ENCODE data around the gene PLCB1.
"Not testable (repeated sequence)": the region's sequence is repeated elsewhere in the genome, so short reads cannot be mapped to it uniquely, and the experiment has no call there.

Gene PLCB1

DNA sequence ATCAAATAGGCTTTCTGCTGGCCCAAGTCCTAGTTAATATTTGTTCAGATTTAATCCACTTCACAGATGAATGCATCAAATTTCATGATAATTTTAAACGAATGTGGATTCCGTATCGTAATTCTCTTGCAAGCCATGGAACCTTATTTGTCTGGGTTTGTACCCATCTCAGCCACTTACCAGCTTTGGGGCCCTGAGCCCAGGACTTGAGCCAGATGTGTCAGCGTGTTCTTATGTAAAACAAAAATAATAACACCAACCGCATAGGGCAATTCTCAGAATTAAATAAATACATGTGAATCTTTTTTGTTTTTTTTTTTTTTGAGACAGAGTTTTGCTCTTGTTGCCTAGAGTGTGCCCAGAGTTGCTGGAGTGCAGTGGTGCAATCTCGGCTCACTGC lies 654.3 kb downstream of the PLCB1 start:
- DNase-seq (ENCODE audit: low read depth in 2 of 2) = no peak

DNA sequence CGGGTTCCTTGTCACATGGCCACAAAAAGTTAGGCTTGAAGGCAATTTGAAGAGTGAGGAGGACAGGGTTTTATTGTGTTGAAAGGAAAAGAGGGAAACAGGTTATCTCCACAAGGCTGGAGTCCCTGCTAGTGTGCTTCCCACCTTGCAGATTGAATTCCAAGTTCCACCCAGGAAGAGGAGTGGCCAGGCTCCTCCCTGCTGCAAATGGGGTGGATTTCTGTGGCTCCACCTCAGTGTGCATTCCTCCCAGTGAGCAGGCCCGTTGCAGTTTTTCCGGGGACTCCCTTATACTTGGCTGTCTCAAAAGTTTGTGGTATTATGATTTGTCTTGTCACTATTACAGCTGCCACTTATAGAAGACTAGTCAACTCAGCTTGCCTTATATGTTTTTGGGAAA lies 655.0 kb downstream of the PLCB1 start:
- no peak for DNase-seq (ENCODE audit: low read depth in 2 of 2)

DNA sequence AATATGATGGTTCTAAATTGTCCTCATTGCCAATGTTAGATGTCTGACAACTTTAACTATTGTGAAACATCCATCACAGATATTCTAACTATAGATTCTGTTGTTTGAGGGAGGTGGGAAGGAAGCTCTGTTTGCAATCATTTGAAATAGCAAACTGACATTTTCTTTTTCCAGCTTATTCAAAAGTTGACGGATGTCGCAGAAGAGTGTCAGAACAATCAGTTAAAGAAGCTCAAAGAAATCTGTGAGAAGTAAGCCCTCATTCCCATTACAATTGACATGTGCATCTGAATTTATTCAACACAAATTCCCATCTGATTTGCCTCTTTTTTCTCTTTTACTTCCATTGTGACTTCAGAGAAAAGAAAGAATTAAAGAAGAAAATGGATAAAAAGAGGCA lies 656.2 kb downstream of the PLCB1 start:
- DNase-seq (ENCODE audit: low read depth in 2 of 2) = no peak

DNA sequence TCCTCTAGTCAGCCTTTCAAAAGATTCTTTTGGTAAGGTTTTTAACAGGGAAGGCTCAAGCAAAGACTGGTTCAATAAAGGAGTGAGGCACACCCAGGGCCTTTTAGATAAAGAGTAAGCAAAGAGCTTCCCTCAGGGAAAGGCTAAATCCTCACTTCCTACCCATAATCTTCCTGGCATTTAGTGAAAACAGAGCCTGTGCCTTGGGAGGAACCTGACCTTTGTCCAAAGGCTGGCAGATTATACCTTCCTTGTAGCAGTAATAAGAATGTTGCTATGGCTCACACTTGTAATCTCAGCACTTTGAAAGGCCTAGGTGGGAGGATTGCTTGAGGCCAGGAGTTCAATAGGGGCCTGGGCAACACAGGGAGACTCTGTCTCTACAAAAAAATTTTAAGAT lies 656.8 kb downstream of the PLCB1 start:
- no peak for DNase-seq (ENCODE audit: low read depth in 2 of 2)

DNA sequence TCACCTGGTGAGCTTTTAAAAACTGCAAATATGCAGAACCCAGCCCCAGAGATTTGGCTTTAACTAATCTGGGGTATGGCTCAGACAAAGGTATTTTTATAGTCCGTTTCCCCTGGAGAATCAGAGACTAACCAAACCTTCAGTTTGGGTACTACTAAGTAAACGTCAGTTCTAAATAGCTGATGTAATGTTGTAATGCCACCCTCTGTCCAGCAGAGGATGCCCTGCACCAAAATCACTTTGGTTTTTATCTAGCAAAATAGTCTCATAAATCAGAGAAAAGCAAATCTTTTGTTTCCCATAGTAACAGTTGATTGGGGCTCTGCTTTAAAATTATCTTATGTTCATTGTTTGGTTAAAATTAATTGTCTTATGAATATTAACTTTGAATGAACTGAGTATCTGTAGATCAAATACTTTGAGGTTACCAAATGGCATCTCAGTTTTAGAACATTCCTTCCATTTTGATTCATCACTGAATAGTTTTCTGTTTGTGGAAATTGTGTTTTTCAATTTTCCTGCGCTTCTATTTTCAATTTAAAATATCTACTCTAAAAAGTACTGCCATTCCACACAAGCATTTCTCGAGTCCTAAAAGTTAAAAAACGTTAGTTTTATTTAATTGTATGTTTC lies 658.5 kb downstream of the PLCB1 start:
- no peak for DNase-seq (ENCODE audit: low read depth in 2 of 2)

DNA sequence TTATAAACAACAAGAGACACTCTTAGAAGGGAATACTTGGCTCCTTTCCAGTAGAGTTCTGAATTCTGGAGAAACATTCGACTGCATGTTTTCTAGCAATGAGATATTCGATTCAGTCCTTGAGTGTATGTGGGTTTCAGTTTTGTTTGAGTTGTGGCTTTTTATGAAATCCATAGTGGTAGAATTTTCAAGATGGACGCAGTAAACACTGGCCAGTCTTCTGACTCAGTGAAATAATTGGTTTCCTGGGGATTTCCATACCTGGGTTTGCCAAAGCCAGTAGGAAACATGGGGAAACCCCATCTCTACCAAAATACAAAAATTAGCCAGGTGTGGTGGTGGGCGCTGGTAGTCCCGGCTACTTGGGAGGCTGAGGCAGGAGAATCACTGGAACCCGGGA lies 663.3 kb downstream of the PLCB1 start:
- DNase-seq (ENCODE audit: low read depth in 2 of 2) = no peak

- DNase-seq (ENCODE audit: low read depth in 2 of 2) = no peak
Measured at GRCh38 chr20:8796088-8796660, 664.1 kb downstream of the PLCB1 start.

GRCh38 chr20:8798505-8798904 lies 666.4 kb downstream of the PLCB1 start:
- no peak for DNase-seq (ENCODE audit: low read depth in 2 of 2)

DNA sequence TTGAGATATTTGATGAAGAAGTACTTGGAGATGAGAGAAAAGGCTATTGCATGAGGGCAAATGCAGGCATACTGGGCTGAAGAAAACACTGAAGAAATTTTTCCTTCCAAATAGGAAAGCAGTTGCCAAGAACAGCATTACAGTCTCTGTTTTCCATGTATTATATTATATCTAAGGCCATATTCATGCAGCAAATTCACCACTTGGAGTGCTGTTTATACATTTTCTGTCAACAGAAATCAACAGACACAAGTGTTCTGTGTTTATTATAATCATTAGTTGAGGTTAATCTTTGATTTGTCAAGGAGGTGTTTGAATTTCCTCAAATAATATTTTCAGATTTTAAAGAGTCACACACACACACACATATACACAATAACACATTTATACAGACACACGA lies 668.0 kb downstream of the PLCB1 start:
- DNase-seq (ENCODE audit: low read depth in 2 of 2) = no peak

GRCh38 chr20:8801686-8802085 lies 669.6 kb downstream of the PLCB1 start:
- no peak for DNase-seq (ENCODE audit: low read depth in 2 of 2)

- no peak for DNase-seq (ENCODE audit: low read depth in 2 of 2)
Measured at GRCh38 chr20:8803065-8803464, 671.0 kb downstream of the PLCB1 start.

DNA sequence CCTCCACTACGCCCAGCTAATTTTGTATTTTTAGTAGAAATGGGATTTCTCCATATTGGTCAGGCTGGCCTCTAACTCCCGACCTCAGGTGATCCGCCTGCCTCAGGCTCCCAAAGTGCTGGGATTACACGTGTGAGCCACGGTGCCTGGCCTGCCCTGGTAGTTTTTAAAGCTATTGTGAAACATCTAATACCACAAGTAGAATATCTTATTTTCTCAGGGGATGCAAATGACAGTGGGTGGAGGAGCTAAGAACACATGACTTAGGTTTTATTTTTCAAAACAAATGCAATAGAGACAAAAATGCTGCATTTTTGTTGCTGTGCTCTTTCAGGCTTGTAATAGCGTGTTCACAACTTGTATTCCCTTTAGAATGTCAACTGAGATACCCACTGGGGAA lies 671.9 kb downstream of the PLCB1 start:
- no peak for DNase-seq (ENCODE audit: low read depth in 2 of 2)

DNA sequence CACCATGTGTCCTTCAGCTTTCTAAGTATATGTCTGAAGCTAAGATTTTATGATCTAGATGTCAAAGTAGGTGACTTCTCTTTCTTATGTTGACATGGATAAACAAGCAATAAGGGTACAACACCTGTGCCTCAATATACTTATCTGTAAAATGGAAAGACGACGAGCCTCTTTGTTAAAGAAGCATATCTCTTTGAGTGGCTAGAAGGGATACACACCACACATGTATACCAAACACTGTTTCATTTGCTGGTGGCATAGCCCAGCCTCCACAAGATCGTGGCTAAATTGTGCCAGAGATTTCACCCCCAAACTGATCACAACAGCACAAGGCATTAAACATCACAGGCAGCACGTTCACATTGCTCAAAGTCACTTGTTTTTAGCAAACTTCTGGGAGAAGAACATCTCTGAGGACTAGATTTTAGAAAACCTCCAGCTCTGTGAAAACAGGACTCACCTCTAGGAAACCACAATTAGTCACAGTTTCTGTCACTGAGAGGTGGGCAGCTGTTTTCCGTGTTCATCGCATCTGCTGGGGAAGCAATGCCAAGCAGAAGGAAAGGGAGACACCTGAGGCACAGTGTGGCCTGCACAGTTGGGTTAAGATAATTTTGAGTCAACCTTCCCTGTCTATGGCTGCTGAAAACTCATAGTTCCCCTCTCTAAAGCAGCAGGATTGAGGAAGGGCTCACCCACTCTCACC lies 673.8 kb downstream of the PLCB1 start:
- DNase-seq (ENCODE audit: low read depth in 2 of 2) = no peak

DNA sequence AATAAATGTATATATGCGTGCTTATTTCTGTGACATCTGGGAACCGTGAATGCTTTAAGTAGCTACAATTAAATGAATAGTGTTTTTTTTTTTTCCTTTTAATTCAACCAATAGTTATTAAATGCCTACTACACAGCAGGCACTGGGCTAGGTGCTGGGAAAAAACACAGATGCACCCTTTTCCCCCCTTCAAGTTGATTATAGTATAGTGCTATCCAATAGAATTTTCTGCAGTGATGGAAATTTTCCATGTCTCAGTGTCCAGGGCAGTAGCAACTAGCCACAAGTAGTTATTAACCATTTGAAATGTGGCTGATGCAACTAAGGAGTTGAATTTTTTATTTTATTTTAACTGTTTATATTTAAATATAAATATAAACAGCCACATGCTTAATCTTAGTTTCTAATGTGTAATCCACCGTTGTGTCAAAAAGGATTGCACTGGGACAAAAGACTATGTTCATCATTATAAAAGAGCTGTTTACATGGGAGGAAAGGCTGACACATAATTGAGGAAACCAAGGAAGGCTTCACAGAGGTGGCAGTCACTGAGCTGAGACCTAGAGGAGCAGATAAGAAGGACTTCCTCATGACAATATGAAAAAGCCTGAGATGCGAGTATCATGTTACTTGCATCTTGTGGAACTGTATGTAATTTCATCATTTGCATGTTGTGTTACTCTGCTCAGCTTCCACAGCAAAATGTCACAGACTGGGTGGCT lies 675.6 kb downstream of the PLCB1 start:
- no peak for DNase-seq (ENCODE audit: low read depth in 2 of 2)

GRCh38 chr20:8808202-8808535 lies 676.1 kb downstream of the PLCB1 start:
- DNase-seq (ENCODE audit: low read depth in 2 of 2) = no peak

DNA sequence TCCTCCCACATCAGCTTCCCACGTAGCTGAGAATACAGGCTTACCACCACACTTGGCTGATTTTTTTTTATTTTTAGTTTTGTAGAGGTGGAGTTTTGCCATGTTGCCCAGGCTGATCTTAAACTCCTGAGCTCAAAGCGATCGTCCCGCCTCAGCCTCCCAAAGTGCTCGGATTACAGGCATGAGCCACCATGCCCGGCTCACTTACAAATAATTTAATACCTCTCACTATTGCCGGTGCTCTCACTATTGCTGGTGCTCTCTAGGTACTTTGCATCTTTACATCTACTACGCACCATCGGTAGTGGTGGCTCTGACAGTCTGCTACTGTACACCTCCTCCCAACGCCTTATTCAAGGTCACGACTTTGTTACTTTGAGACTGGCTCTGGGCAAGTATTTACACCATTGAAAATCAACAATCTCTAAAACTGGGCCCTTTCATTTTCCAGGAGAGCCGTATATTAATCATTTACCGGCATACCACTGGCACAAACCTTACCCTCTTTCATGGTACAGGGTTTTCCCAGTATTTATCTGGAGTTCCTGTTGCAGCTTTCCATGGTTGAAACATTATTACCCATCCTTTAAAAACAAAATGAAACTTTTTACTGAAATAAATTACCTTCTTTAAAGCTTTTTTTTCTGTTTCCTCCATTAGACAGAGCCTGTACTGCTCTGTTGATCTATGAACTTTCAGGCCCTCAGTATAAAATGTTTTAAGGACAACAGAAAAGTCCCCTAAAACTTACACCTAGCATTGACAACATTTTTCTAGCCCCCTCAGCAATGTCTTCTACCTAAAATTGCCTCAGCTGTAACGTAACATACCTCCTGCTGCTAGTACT lies 677.3 kb downstream of the PLCB1 start:
- no peak for DNase-seq (ENCODE audit: low read depth in 2 of 2)

DNA sequence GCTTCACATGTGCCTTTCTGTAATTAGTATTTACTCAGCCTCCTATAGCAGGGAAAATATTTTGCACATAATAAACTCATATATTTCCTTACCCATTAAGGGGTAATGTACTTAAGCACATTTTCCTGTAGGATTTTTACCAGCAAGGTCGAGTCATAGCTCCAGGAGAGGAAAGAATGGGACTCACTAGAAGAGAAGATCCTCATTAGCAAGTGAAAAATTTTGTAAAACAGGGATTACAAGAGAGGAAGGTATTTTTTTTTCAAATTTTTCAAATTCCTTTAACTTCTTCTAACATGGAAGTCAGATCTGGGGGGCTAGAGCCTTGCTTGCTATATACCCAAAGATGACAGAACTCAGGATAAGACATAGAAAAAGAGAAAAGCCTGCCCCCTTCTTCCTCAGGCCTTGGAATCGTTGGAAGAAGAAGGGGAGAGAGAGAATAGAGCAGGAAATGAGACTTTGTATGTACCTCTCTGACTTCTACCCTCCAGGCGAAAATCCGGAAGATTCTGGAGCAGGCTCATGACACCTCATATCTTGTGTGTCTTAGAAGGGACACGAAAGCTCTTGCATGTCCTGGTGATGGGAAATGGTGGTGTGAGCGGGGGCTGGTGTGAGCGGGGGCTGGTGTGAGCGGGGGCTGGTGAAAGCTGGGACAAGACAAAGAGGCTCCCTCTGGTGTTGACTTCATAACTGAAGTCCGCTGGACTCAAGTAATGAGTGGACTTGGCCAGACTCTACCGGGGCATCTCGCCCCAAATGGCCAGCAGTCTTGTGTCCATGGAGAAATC lies 679.9 kb downstream of the PLCB1 start:
- no peak for DNase-seq (ENCODE audit: low read depth in 2 of 2)

DNA sequence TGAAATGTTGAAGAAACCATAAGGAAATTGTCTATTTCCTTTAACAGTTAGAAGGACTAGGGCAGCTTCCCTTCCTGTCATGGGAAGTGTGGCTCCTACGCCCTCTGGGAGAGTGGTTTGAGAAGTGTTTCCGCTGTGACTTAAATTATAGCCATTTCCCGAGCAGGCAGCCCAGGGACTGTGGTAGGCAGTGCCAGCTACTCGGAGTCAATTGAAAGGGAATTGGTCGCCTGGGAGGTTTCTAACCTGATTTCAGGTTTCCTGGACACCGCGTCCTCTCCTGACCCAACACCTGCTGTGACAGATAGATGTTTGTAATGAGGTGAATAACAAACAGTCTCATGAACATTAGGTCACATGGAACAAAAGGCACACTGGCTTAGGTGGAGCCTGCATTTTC lies 680.8 kb downstream of the PLCB1 start:
- no peak for DNase-seq (ENCODE audit: low read depth in 2 of 2)

- DNase-seq (ENCODE audit: low read depth in 2 of 2) = no peak
Measured at GRCh38 chr20:8815208-8815607, 683.1 kb downstream of the PLCB1 start.

GRCh38 chr20:8829256-8829655 lies 697.2 kb downstream of the PLCB1 start:
- DNase-seq (ENCODE audit: low read depth in 2 of 2) = no peak

GRCh38 chr20:8834294-8834693 lies 702.2 kb downstream of the PLCB1 start:
- DNase-seq (ENCODE audit: low read depth in 2 of 2) = not testable (repeated sequence)
